Measurements from ENCODE around the gene PRODH2.

- TF ChIP-seq CTCF (IDR thresholded peaks at IDR 0.05): no peak
- TF ChIP-seq POLR2A (IDR thresholded peaks at IDR 0.05): no peak
Observed at GRCh38 chr19:35792312-35792711, 20.3 kb downstream of the PRODH2 start.

All from suprapubic skin (tissue), 3 donors.